H1 (cell line): ENCODE data around the gene OR5H1. TPM values are rescaled to one million over a fixed set of nuclear protein-coding genes. Genes with fewer than 3 reads are reported as not detected.

ENCODE experiments used
- CTCF ChIA-PET: fragments of 300-600 bp; sonication (Branson Sonifier 250); formaldehyde crosslinking; loops from one replicate; lab custom pipeline; 2021; ENCODE audit not compliant: partially characterized antibody; lab: Charles Lee
- POLR2A ChIA-PET: fragments of 300-600 bp; sonication (Branson Sonifier 250); formaldehyde crosslinking; loops from one replicate; lab custom pipeline; 2021; ENCODE audit warnings: inconsistent platforms; ENCODE audit not compliant: partially characterized antibody; lab: Charles Lee
- DNase-seq, 2 experiments: peaks; one replicate each; pipeline versions ENCODE4 v3.0.0 to v3.0.0-alpha.2; 2010 to 2022; ENCODE audit warnings: low spot score in 2 of 2, low read depth in 1 of 2, mixed read lengths in 1 of 2
- FAIRE-seq: peaks from 2 replicates; lab custom pipeline; 2011; peaks lifted over from hg19 to GRCh38; lab: Jason Lieb, UNC
- H2AFZ ChIP-seq: 2 replicates; pipeline ENCODE4 v1.8.1; 2012; ENCODE audit warnings: low read length, inconsistent platforms
- H2AK5ac ChIP-seq: 2 replicates; pipeline ENCODE4 v1.6.1; 2013; ENCODE audit warnings: low read depth, low read length
- H2BK120ac ChIP-seq: replicated peaks from 2 replicates; pipeline ENCODE3; 2013; ENCODE audit warnings: low read depth, low read length, inconsistent platforms
- H2BK12ac ChIP-seq: 2 replicates; pipeline ENCODE4 v1.6.1; 2013; ENCODE audit warnings: low read depth, low read length
- H2BK15ac ChIP-seq: 2 replicates; pipeline ENCODE4 v1.6.1; 2013; ENCODE audit warnings: low read length
- H2BK20ac ChIP-seq: 2 replicates; pipeline ENCODE4 v1.6.1; 2013; ENCODE audit warnings: low read length
- H2BK5ac ChIP-seq: 2 replicates; pipeline ENCODE4 v1.6.1; 2013; ENCODE audit warnings: low read depth, low read length
- H3K14ac ChIP-seq: 2 replicates; pipeline ENCODE4 v1.6.1; 2013; ENCODE audit warnings: inconsistent platforms; ENCODE audit not compliant: insufficient read length
- H3K18ac ChIP-seq: 2 replicates; pipeline ENCODE4 v1.6.1; 2013; ENCODE audit warnings: low read length; ENCODE audit errors: extremely low read depth
- H3K23ac ChIP-seq: 2 replicates; pipeline ENCODE4 v1.6.1; 2013; ENCODE audit warnings: inconsistent platforms; ENCODE audit not compliant: insufficient read length
- H3K23me2 ChIP-seq: 2 replicates; pipeline ENCODE4 v1.6.1; 2013; ENCODE audit warnings: low read depth, low read length
- H3K27ac ChIP-seq: 2 replicates; pipeline ENCODE4 v1.6.1; 2011; ENCODE audit warnings: low read depth, low read length, inconsistent platforms
- H3K27me3 ChIP-seq, 4 experiments: replicated peaks in 1 of 4; 1 replicate in 1 of 4; 2 replicates in 3 of 4; pipeline versions ENCODE4 v1.6.1 to v1.8.1; 2011 to 2013; ENCODE audit warnings: low read length in 3 of 4, mild to moderate bottlenecking in 3 of 4, inconsistent platforms in 2 of 4, mixed read lengths in 2 of 4, moderate library complexity in 1 of 4; ENCODE audit not compliant: control insufficient read depth in 3 of 4, insufficient read depth in 3 of 4; ENCODE audit errors: extremely low read depth in 1 of 4
- H3K36me3 ChIP-seq, 4 experiments: 2 replicates each; pipeline versions ENCODE4 v1.6.1 to v1.8.1; 2011 to 2013; ENCODE audit warnings: mild to moderate bottlenecking in 4 of 4, low read length in 3 of 4, moderate library complexity in 2 of 4, control low read depth in 1 of 4, inconsistent platforms in 1 of 4; ENCODE audit not compliant: insufficient read depth in 4 of 4, control insufficient read depth in 2 of 4
- H3K4ac ChIP-seq: replicated peaks from 2 replicates; pipeline ENCODE3; 2013; ENCODE audit warnings: low read length, low read depth, mixed read lengths, inconsistent platforms; ENCODE audit not compliant: insufficient read length
- H3K4me1 ChIP-seq, 4 experiments: replicated peaks in 1 of 4; 1 replicate in 1 of 4; 2 replicates in 3 of 4; pipeline versions ENCODE4 v1.6.1 to v1.8.1; 2011 to 2013; ENCODE audit warnings: low read length in 3 of 4, inconsistent platforms in 2 of 4, mixed read lengths in 1 of 4; ENCODE audit not compliant: insufficient read depth in 4 of 4, control insufficient read depth in 3 of 4
- H3K4me2 ChIP-seq, 2 experiments: 2 replicates each; pipeline versions ENCODE4 v1.6.1 to v1.8.1; 2011 to 2013; ENCODE audit warnings: low read depth in 2 of 2, low read length in 2 of 2, control low read depth in 1 of 2, inconsistent platforms in 1 of 2, mild to moderate bottlenecking in 1 of 2; ENCODE audit not compliant: insufficient read depth in 1 of 2
- H3K4me3 ChIP-seq, 4 experiments: fragments of 200-600, 300-600 bp in 1 of 4; sonication (generic), shearing (Covaris generic), sonication (Bioruptor Twin) in 1 of 4; 2 replicates each; pipeline versions ENCODE4 v1.5.1 to v1.8.1; 2011 to 2016; ENCODE audit warnings: low read length in 4 of 4, low read depth in 3 of 4, control low read depth in 2 of 4, inconsistent platforms in 2 of 4, mild to moderate bottlenecking in 2 of 4, mixed read lengths in 1 of 4, moderate library complexity in 1 of 4; ENCODE audit not compliant: insufficient read depth in 2 of 4; ENCODE audit errors: extremely low read depth in 1 of 4
- H3K56ac ChIP-seq: replicated peaks from 2 replicates; pipeline ENCODE3; 2013; ENCODE audit warnings: low read depth, mild to moderate bottlenecking, mixed read lengths, low read length, inconsistent platforms; ENCODE audit not compliant: insufficient read length
- H3K79me1 ChIP-seq: 2 replicates; pipeline ENCODE4 v1.6.1; 2013; ENCODE audit warnings: low read depth, low read length, control low read depth
- H3K79me2 ChIP-seq, 2 experiments: 2 replicates each; pipeline versions ENCODE4 v1.6.1 to v1.8.1; 2012 to 2013; ENCODE audit warnings: low read length in 2 of 2, mild to moderate bottlenecking in 2 of 2, inconsistent platforms in 1 of 2; ENCODE audit not compliant: insufficient read depth in 2 of 2, control insufficient read depth in 1 of 2
- H3K9ac ChIP-seq, 4 experiments: replicated peaks in 1 of 4; 1 replicate in 1 of 4; 2 replicates in 3 of 4; pipeline versions ENCODE4 v1.6.1 to v1.8.1; 2011 to 2013; ENCODE audit warnings: low read depth in 3 of 4, low read length in 3 of 4, control low read depth in 2 of 4, mild to moderate bottlenecking in 2 of 4, moderate library complexity in 2 of 4, inconsistent platforms in 1 of 4; ENCODE audit errors: extremely low read depth in 1 of 4
- H3K9me3 ChIP-seq, 2 experiments: 2 replicates each; pipeline versions ENCODE4 v1.6.1 to v1.8.1; 2012 to 2013; ENCODE audit warnings: mild to moderate bottlenecking in 2 of 2, moderate library complexity in 2 of 2, control low read depth in 1 of 2, inconsistent platforms in 1 of 2, low read depth in 1 of 2, low read length in 1 of 2, mixed read lengths in 1 of 2; ENCODE audit not compliant: insufficient read depth in 2 of 2
- H4K20me1 ChIP-seq, 2 experiments: replicated peaks in 1 of 2; 2 replicates each; pipeline versions ENCODE3 to v1.8.1; 2011 to 2013; ENCODE audit warnings: inconsistent platforms in 2 of 2, low read length in 2 of 2, mild to moderate bottlenecking in 1 of 2; ENCODE audit not compliant: insufficient read depth in 2 of 2, control insufficient read depth in 1 of 2
- H4K5ac ChIP-seq: 2 replicates; pipeline ENCODE4 v1.6.1; 2013; ENCODE audit warnings: low read length, low read depth, mixed read lengths, inconsistent platforms; ENCODE audit not compliant: insufficient read length
- H4K8ac ChIP-seq: 2 replicates; pipeline ENCODE4 v1.8.0; 2013; ENCODE audit warnings: mild to moderate bottlenecking, moderate library complexity, low read length, inconsistent platforms; ENCODE audit not compliant: insufficient read depth; ENCODE audit errors: extremely low read depth
- H4K91ac ChIP-seq: replicated peaks from 2 replicates; pipeline ENCODE3; 2013; ENCODE audit warnings: low read length, mixed read lengths, inconsistent platforms; ENCODE audit not compliant: insufficient read length
- BRCA1 ChIP-seq: IDR thresholded peaks from 2 replicates; pipeline ENCODE4 v1.6.1; 2012; ENCODE audit warnings: low read depth, low read length, improper control_type of control experiment
- FOSL1 ChIP-seq: IDR thresholded peaks from 2 replicates; pipeline ENCODE4 v1.6.1; 2011; ENCODE audit warnings: mild to moderate bottlenecking, low read depth, low read length, moderate library complexity; ENCODE audit not compliant: insufficient read depth
- GABPA ChIP-seq: IDR thresholded peaks from 2 replicates; pipeline ENCODE4 v1.6.1; 2011; ENCODE audit warnings: mild to moderate bottlenecking, low read length, moderate library complexity, borderline replicate concordance; ENCODE audit not compliant: insufficient read depth
- KDM1A ChIP-seq: fragments of 200-600, 300-600 bp; sonication (generic); IDR thresholded peaks from 2 replicates; pipeline ENCODE4 v1.7.1; 2016; ENCODE audit warnings: mild to moderate bottlenecking, low read length, borderline replicate concordance
- KDM5A ChIP-seq: fragments of 200-600 bp; IDR thresholded peaks from 2 replicates; pipeline ENCODE4 v1.7.1; 2012; ENCODE audit warnings: mild to moderate bottlenecking, low read length, inconsistent platforms, mixed read lengths
- NRF1 ChIP-seq: IDR thresholded peaks from 2 replicates; pipeline ENCODE4 v1.6.1; 2011; ENCODE audit warnings: mild to moderate bottlenecking, low read depth, low read length, improper control_type of control experiment
- POLR2AphosphoS5 ChIP-seq: IDR thresholded peaks from 2 replicates; pipeline ENCODE4 v1.6.1; 2011; ENCODE audit warnings: low read depth, low read length
- RXRA ChIP-seq: IDR thresholded peaks from 2 replicates; pipeline ENCODE4 v1.6.1; 2011; ENCODE audit warnings: low read depth, mild to moderate bottlenecking, low read length, moderate library complexity; ENCODE audit not compliant: insufficient read depth
- SIN3A ChIP-seq, 2 experiments: IDR thresholded peaks in 1 of 2; conservative IDR thresholded peaks in 1 of 2; 2 replicates each; pipeline ENCODE4 v1.6.1; 2011 to 2012; ENCODE audit warnings: low read length in 2 of 2, improper control_type of control experiment in 1 of 2, low read depth in 1 of 2, mild to moderate bottlenecking in 1 of 2
- SP1 ChIP-seq: IDR thresholded peaks from 2 replicates; pipeline ENCODE4 v1.6.1; 2011; ENCODE audit warnings: low read depth, low read length
- TBP ChIP-seq: IDR thresholded peaks from 2 replicates; pipeline ENCODE4 v1.6.1; 2011; ENCODE audit warnings: low read depth, low read length, improper control_type of control experiment
- ZNF274 ChIP-seq: IDR thresholded peaks from 2 replicates; pipeline ENCODE4 v1.7.0; 2012; ENCODE audit warnings: low read length, borderline replicate concordance; ENCODE audit errors: extremely low read depth
- WGBS, 2 experiments: shearing (Covaris generic) in 1 of 2; methylation state at CpG; one replicate each; pipeline versions ENCODE4 v1.1.6 to v1.1.7; 2013 to 2015; ENCODE audit warnings: low lambda C conversion rate in 2 of 2, mixed read lengths in 2 of 2, inconsistent platforms in 1 of 2, low coverage in 1 of 2, missing lambda C conversion rate in 1 of 2; ENCODE audit not compliant: insufficient replicate concordance in 2 of 2, insufficient coverage in 1 of 2, insufficient read length in 1 of 2; ENCODE audit errors: extremely low coverage in 1 of 2, missing lambda C conversion rate in 1 of 2; 5-methylcytosine and 5-hydroxymethylcytosine counted together
- polyA plus RNA-seq, 7 experiments: library from polyadenylated mRNA; depleted of rRNA in 3 of 7; stranded (reverse) in 5 of 7; unstranded in 2 of 7; fragments of >200 nt in 5 of 7; fragments of 200-250 nt in 2 of 7; gene quantifications; 1 replicate in 5 of 7; 2 replicates in 1 of 7; 4 replicates in 1 of 7; pipeline versions ENCODE4 v1.2.1 to v1.2.3, GENCODE V29; 2011 to 2013; ENCODE audit warnings: missing spikeins in 2 of 7, mixed read lengths in 2 of 7
- total RNA-seq: library from RNA; stranded (reverse); fragmentation: NEBNext Ultra II Directional; extraction: Animal tissue kit (Norgen Biotek cat#: 25700); gene quantifications from 2 replicates; pipeline ENCODE4 v1.2.1, GENCODE V29; 2021
- TF ChIP-seq, protein P1 (sequence below): IDR thresholded peaks from 2 replicates; pipeline ENCODE4 v1.6.1; 2011; ENCODE audit warnings: low read length, improper control_type of control experiment

The OR5H1 gene
- total and polyA plus RNA-seq, 2 of the 8 experiments (the other 6 are each of a cell fraction or from before 2014, with no cell fraction given): not detected

DNA sequence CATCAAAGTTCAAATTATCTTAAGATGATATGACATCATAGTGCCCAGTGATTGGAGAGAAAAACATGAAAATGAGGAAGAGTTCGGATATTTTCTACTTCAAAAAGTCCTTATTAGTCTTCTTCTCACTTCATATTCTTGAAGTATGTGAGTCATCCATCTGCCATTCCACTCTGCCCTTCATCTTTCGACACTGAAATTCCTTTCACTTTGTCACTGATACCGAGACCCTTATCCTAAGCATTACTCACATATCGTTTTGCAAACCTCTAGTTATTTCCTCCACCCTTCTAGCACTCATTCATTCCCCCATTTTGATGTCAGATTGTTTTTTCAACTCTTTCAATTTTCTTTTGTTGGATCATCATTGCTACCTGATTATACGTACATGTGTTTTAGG is 20.7 kb downstream of the OR5H1 start:
- CTCF ChIA-PET: no interaction called here
- no peak overlapping the region for H2BK15ac ChIP-seq
- 93% methylated on average over 5 of the region's 5 CpGs; no CpG with 5 or more reads in 1 of the 2 experiments for WGBS, 2 experiments
- H3K9ac ChIP-seq: no peak overlapping the region
- H4K91ac ChIP-seq: no peak overlapping the region
- H3K23ac ChIP-seq: no peak overlapping the region
- no peak for FAIRE-seq
- H4K8ac ChIP-seq: no peak overlapping the region
- POLR2A ChIA-PET: no interaction called here
- no peaks in the 10 kb centered on the region for H3K79me2 ChIP-seq
- no peak overlapping the region for H2AFZ ChIP-seq
- H2BK20ac ChIP-seq: no peak overlapping the region
- no peaks in the 10 kb centered on the region for H4K20me1 ChIP-seq
- no peaks in the 10 kb centered on the region; the same call in 1 of the 2 replicates for H3K23me2 ChIP-seq
- no peaks in the 10 kb centered on the region for H3K79me1 ChIP-seq
- no peak overlapping the region for H2BK120ac ChIP-seq
- no peak overlapping the region for H3K56ac ChIP-seq
- no peak overlapping the region for H2BK12ac ChIP-seq
- H3K14ac ChIP-seq: no peak overlapping the region
- no peak overlapping the region for H3K18ac ChIP-seq
- H3K4ac ChIP-seq: no peak overlapping the region
- TF ChIP-seq NRF1: no peak
- TF ChIP-seq SP1: no peak
- TF ChIP-seq, protein P1, sequence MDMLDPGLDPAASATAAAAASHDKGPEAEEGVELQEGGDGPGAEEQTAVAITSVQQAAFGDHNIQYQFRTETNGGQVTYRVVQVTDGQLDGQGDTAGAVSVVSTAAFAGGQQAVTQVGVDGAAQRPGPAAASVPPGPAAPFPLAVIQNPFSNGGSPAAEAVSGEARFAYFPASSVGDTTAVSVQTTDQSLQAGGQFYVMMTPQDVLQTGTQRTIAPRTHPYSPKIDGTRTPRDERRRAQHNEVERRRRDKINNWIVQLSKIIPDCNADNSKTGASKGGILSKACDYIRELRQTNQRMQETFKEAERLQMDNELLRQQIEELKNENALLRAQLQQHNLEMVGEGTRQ: no peak
- no peak for TF ChIP-seq RXRA
- TF ChIP-seq SIN3A (conservative IDR thresholded peaks at IDR 0.05 in 1 of 2, IDR thresholded peaks at IDR 0.05 in 1 of 2; ENCODE audit: low read depth in 1 of 2, low read length in 2 of 2): no peak
- no peak for TF ChIP-seq BRCA1
- TF ChIP-seq KDM1A: no peak
- no peak for TF ChIP-seq POLR2AphosphoS5
- TF ChIP-seq GABPA: no peak
- TF ChIP-seq TBP: no peak
- TF ChIP-seq FOSL1: no peak
- TF ChIP-seq KDM5A: no peak
- no peak for TF ChIP-seq ZNF274
- TF ChIP-seq, all 59 proteins: peak for 0
- no peaks in the 10 kb centered on the region for H3K36me3 ChIP-seq
- no peaks in the 10 kb centered on the region for H3K4me1 ChIP-seq
- H3K27ac ChIP-seq: no peak overlapping the region
- no peaks in the 10 kb centered on the region for H3K9me3 ChIP-seq
- no peak overlapping the region for H2AK5ac ChIP-seq
- DNase-seq: no peak
- no peaks in the 10 kb centered on the region for H3K27me3 ChIP-seq
- no peak overlapping the region for H3K4me3 ChIP-seq
- H2BK5ac ChIP-seq: no peak overlapping the region
- no peak overlapping the region for H4K5ac ChIP-seq
- no peak overlapping the region for H3K4me2 ChIP-seq
